Measurements from ENCODE around the gene IL5RA. TPM values are rescaled to one million over a fixed set of nuclear protein-coding genes. Genes with fewer than 3 reads are reported as not detected.

IL5RA gene
- total and polyA plus RNA-seq, 2 experiments from 2014 or later: not detected

GRCh38 chr3:3101660-3102458, 8.3 kb downstream of the IL5RA start:
- no peaks in the 10 kb centered on the region for H3K9me2 ChIP-seq (ENCODE audit: insufficient read depth)

GRCh38 chr3:3097958-3098357, 12.2 kb downstream of the IL5RA start:
- no peaks in the 10 kb centered on the region for H3K4me1 ChIP-seq (ENCODE audit: insufficient read depth)
- WGBS, 2 experiments (ENCODE audit: low coverage in 1 of 2, low lambda C conversion rate in 2 of 2, missing lambda C conversion rate in 2 of 2): 22 to 41% methylated on average over 4 of the region's 4 CpGs
- no peak overlapping the region for H3K4me2 ChIP-seq (ENCODE audit: unreplicated experiment)
- no peak for TF ChIP-seq EZH2 (IDR thresholded peaks at IDR 0.05; ENCODE audit: insufficient read depth, poor library complexity, severe bottlenecking)
- no peak for TF ChIP-seq EZH2phosphoT487 (IDR thresholded peaks at IDR 0.05; ENCODE audit: insufficient read depth, low read depth)
- no peak overlapping the region for H2AFZ ChIP-seq
- no peak overlapping the region for H3K4me3 ChIP-seq
- no peak overlapping the region for H3K27ac ChIP-seq
- H4K20me1 ChIP-seq (ENCODE audit: insufficient read depth): no peaks in the 10 kb centered on the region
- H3K27me3 ChIP-seq (replicated peaks; ENCODE audit: insufficient read depth): no peaks in the 10 kb centered on the region
- no peaks in the 10 kb centered on the region for H3F3A ChIP-seq (ENCODE audit: insufficient read depth)
- no peaks in the 10 kb centered on the region for H3K79me2 ChIP-seq (ENCODE audit: insufficient read depth)
- H3K36me3 ChIP-seq (ENCODE audit: low read depth): no peaks in the 10 kb centered on the region
- H3K9me3 ChIP-seq (ENCODE audit: low read depth): no peaks in the 10 kb centered on the region
- in situ Hi-C loops (cut with MboI): no loop called here
- DNase-seq: no peak
- no peak overlapping the region for H3K9ac ChIP-seq
- no peaks in the 10 kb centered on the region for H3K9me2 ChIP-seq (ENCODE audit: insufficient read depth)

More at GRCh38 chr3:3101660-3102458, 8.3 kb downstream of the IL5RA start:
- Histone ChIP-seq H3K4me2 (ENCODE audit: unreplicated experiment) (no peak overlapping the region), H3K4me1 (ENCODE audit: insufficient read depth) (no peaks in the 10 kb centered on the region), H3K79me2 (ENCODE audit: insufficient read depth) (no peaks in the 10 kb centered on the region), H3K27me3 (replicated peaks; ENCODE audit: insufficient read depth) (no peaks in the 10 kb centered on the region), H3K9ac (no peak overlapping the region), H3K9me3 (ENCODE audit: low read depth) (no peaks in the 10 kb centered on the region), H3K36me3 (ENCODE audit: low read depth) (no peaks in the 10 kb centered on the region), H2AFZ (no peak overlapping the region), H3K27ac (no peak overlapping the region), H4K20me1 (ENCODE audit: insufficient read depth) (no peaks in the 10 kb centered on the region), H3K4me3 (no peak overlapping the region), H3F3A (ENCODE audit: insufficient read depth) (no peaks in the 10 kb centered on the region)
- in situ Hi-C loops (cut with MboI): no loop called here
- no peak for DNase-seq
- TF ChIP-seq EZH2phosphoT487 (IDR thresholded peaks at IDR 0.05; ENCODE audit: insufficient read depth, low read depth): no peak
- TF ChIP-seq EZH2 (IDR thresholded peaks at IDR 0.05; ENCODE audit: insufficient read depth, poor library complexity, severe bottlenecking): no peak
- WGBS, 2 experiments (ENCODE audit: low coverage in 1 of 2, low lambda C conversion rate in 2 of 2, missing lambda C conversion rate in 2 of 2): 30 to 36% methylated on average over 6 of the region's 6 CpGs

GRCh38 chr3:3089017-3089416, 21.2 kb downstream of the IL5RA start:
- no peaks in the 10 kb centered on the region for H3K27me3 ChIP-seq (replicated peaks; ENCODE audit: insufficient read depth)
- no peaks in the 10 kb centered on the region for H3K9me3 ChIP-seq (ENCODE audit: low read depth)
- H3K9ac ChIP-seq: no peak overlapping the region
- TF ChIP-seq EZH2phosphoT487 (IDR thresholded peaks at IDR 0.05; ENCODE audit: insufficient read depth, low read depth) (no peak), EZH2 (IDR thresholded peaks at IDR 0.05; ENCODE audit: insufficient read depth, poor library complexity, severe bottlenecking) (no peak)
- no peak overlapping the region for H3K4me3 ChIP-seq
- H3F3A ChIP-seq (ENCODE audit: insufficient read depth): no peaks in the 10 kb centered on the region
- no peak overlapping the region for H3K4me2 ChIP-seq (ENCODE audit: unreplicated experiment)
- no peaks in the 10 kb centered on the region for H3K4me1 ChIP-seq (ENCODE audit: insufficient read depth)
- no peaks in the 10 kb centered on the region for H3K79me2 ChIP-seq (ENCODE audit: insufficient read depth)
- whole genome bisulfite sequencing, 2 experiments (ENCODE audit: low coverage in 1 of 2, low lambda C conversion rate in 2 of 2, missing lambda C conversion rate in 2 of 2): 13 to 28% methylated on average over 4 of the region's 4 CpGs
- in situ Hi-C loops (cut with MboI): no loop called here
- no peak overlapping the region for H2AFZ ChIP-seq
- no peak overlapping the region for H3K27ac ChIP-seq
- no peaks in the 10 kb centered on the region for H3K9me2 ChIP-seq (ENCODE audit: insufficient read depth)
- no peaks in the 10 kb centered on the region for H4K20me1 ChIP-seq (ENCODE audit: insufficient read depth)
- no peak for DNase-seq
- no peaks in the 10 kb centered on the region for H3K36me3 ChIP-seq (ENCODE audit: low read depth)

GRCh38 chr3:3087716-3088465, 22.3 kb downstream of the IL5RA start:
- DNase-seq: no peak

More at GRCh38 chr3:3087716-3088465, 22.3 kb downstream of the IL5RA start:
- Histone ChIP-seq H4K20me1 (ENCODE audit: insufficient read depth) (no peaks in the 10 kb centered on the region), H2AFZ (no peak overlapping the region), H3K36me3 (ENCODE audit: low read depth) (no peaks in the 10 kb centered on the region), H3K9ac (no peak overlapping the region), H3K27me3 (replicated peaks; ENCODE audit: insufficient read depth) (no peaks in the 10 kb centered on the region), H3K4me2 (ENCODE audit: unreplicated experiment) (no peak overlapping the region), H3K79me2 (ENCODE audit: insufficient read depth) (no peaks in the 10 kb centered on the region), H3K9me3 (ENCODE audit: low read depth) (no peaks in the 10 kb centered on the region), H3K27ac (no peak overlapping the region), H3F3A (ENCODE audit: insufficient read depth) (no peaks in the 10 kb centered on the region), H3K9me2 (ENCODE audit: insufficient read depth) (no peaks in the 10 kb centered on the region), H3K4me1 (ENCODE audit: insufficient read depth) (no peaks in the 10 kb centered on the region), H3K4me3 (no peak overlapping the region)
- in situ Hi-C loops (cut with MboI): no loop called here
- TF ChIP-seq EZH2phosphoT487 (IDR thresholded peaks at IDR 0.05; ENCODE audit: insufficient read depth, low read depth): no peak
- TF ChIP-seq EZH2 (IDR thresholded peaks at IDR 0.05; ENCODE audit: insufficient read depth, poor library complexity, severe bottlenecking): no peak
- 19 to 25% methylated on average over 7 of the region's 7 CpGs for whole genome bisulfite sequencing, 2 experiments (ENCODE audit: low coverage in 1 of 2, low lambda C conversion rate in 2 of 2, missing lambda C conversion rate in 2 of 2)

Measured in GM23248 (cell line).